ENCODE results near the gene SEPTIN10. TPM values are rescaled to one million over a fixed set of nuclear protein-coding genes. Genes with fewer than 3 reads are reported as not detected.

SEPTIN10 gene
- total RNA-seq, 1 experiment from 2014 or later = 92.5 TPM

DNA sequence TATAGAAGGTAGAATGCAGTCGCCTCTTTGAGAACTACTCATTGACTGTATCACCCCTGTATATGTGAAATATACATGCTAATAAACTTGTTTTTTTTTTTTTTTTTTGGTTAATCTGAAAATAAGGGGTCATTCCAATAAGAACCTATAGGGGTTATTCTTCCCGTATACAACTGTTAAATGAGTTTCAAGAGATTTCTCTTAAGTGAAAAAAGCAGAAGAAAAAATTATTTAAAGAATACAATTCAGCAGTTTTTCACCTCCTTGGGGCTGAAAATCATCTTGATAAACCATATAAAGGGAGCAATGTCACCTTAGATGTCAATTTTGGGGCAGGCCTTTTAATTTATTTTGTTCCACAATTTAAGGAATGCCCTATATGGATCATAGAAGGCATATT lies 66.5 kb downstream of the SEPTIN10 start:
- Histone ChIP-seq H2AFZ (ENCODE audit: low read length) (no peak overlapping the region), H2BK20ac (ENCODE audit: low read depth, low read length, poor library complexity, severe bottlenecking) (no peak overlapping the region), H2AK5ac (ENCODE audit: insufficient read length, low read length) (no peak overlapping the region), H3K27me3 (ENCODE audit: insufficient read depth, low read length) (no peaks in the 10 kb centered on the region), H3K14ac (ENCODE audit: insufficient read depth, low read length) (no peak overlapping the region), H3K9ac (ENCODE audit: extremely low read depth, insufficient read length, low read length) (no peak overlapping the region), H4K8ac (replicated peaks; ENCODE audit: insufficient read length, low read depth, low read length) (no peak overlapping the region), H3K4ac (ENCODE audit: low read depth, low read length) (no peak overlapping the region), H2BK12ac (ENCODE audit: insufficient read length, low read depth, low read length) (no peak overlapping the region), H3K23ac (ENCODE audit: insufficient read length, low read depth, low read length) (no peak overlapping the region), H4K91ac (ENCODE audit: insufficient read length, low read depth, low read length) (no peak overlapping the region), H3K56ac (ENCODE audit: insufficient read length, low read depth, low read length) (no peak overlapping the region), H3T11ph (ENCODE audit: low read length) (no peak overlapping the region), H3K4me1 (ENCODE audit: insufficient read depth, low read length) (no peaks in the 10 kb centered on the region; the same call in 1 of the 2 replicates), H3K79me2 (ENCODE audit: insufficient read depth, low read length) (no peaks in the 10 kb centered on the region), H3K23me2 (ENCODE audit: insufficient read length, low read depth, low read length, poor library complexity, severe bottlenecking) (no peaks in the 10 kb centered on the region), H3K79me1 (ENCODE audit: insufficient read depth, low read depth, low read length, poor library complexity, severe bottlenecking) (no peaks in the 10 kb centered on the region), H2BK5ac (ENCODE audit: insufficient read length, low read length) (no peak overlapping the region), H3K27ac (ENCODE audit: insufficient read length, low read depth, low read length) (no peak overlapping the region), H2BK15ac (ENCODE audit: low read depth, low read length) (no peak overlapping the region), H3K4me2 (ENCODE audit: insufficient read depth, insufficient read length, low read length) (no peak overlapping the region), H3K18ac (ENCODE audit: insufficient read length, low read depth, low read length) (no peak overlapping the region), H3K9me3 (ENCODE audit: control insufficient read depth, low read depth, low read length) (no peaks in the 10 kb centered on the region), H4K5ac (ENCODE audit: insufficient read length, low read depth, low read length) (no peak overlapping the region), H4K20me1 (ENCODE audit: control insufficient read depth, insufficient read depth, insufficient read length) (no peaks in the 10 kb centered on the region), H2BK120ac (ENCODE audit: low read depth, low read length, poor library complexity, severe bottlenecking) (no peak overlapping the region)
- Mint-ChIP-seq H3K27me3 (ENCODE audit: low read depth) (no peaks in the 10 kb centered on the region), H3K27ac (no peak overlapping the region), H3K9me3 (peaks cover 3 to 4% of the 10 kb centered on the region in 2 experiments; a peak in 3 of 5 replicates), H3K4me3 (no peak overlapping the region), H3K4me1 (peaks cover 0 to 2% of the 10 kb centered on the region in 2 experiments; a peak in 1 of 4 replicates), H3K36me3 (ENCODE audit: insufficient read depth in 1 of 3, low read depth in 3 of 3) (peaks cover 11 to 30% (median 25%) of the 10 kb centered on the region in 3 experiments)
- whole genome bisulfite sequencing (ENCODE audit: extremely low coverage, insufficient read length, low lambda C conversion rate) = no CpG with 5 or more reads among the region's 2 CpGs
- DNase-seq = no peak
- TF ChIP-seq, protein P1, sequence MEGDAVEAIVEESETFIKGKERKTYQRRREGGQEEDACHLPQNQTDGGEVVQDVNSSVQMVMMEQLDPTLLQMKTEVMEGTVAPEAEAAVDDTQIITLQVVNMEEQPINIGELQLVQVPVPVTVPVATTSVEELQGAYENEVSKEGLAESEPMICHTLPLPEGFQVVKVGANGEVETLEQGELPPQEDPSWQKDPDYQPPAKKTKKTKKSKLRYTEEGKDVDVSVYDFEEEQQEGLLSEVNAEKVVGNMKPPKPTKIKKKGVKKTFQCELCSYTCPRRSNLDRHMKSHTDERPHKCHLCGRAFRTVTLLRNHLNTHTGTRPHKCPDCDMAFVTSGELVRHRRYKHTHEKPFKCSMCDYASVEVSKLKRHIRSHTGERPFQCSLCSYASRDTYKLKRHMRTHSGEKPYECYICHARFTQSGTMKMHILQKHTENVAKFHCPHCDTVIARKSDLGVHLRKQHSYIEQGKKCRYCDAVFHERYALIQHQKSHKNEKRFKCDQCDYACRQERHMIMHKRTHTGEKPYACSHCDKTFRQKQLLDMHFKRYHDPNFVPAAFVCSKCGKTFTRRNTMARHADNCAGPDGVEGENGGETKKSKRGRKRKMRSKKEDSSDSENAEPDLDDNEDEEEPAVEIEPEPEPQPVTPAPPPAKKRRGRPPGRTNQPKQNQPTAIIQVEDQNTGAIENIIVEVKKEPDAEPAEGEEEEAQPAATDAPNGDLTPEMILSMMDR (conservative IDR thresholded peaks at IDR 0.05) = no peak; the same call in 2 of the 3 replicates
